Right forelimb (tissue), 1 donor: ENCODE results near the gene CYTH1.

Experiments used
- DNase-seq: peaks from one replicate; pipeline ENCODE4 v3.0.0-alpha.2; 2018

CYTH1 gene

GRCh38 chr17:78641666-78642065 lies 140.4 kb downstream of the CYTH1 start:
- DNase-seq = no peak

- DNase-seq = no peak
Measured at GRCh38 chr17:78641243-78641642, 140.8 kb downstream of the CYTH1 start.

- no peak for DNase-seq
Measured at GRCh38 chr17:78640700-78641099, 141.4 kb downstream of the CYTH1 start.

GRCh38 chr17:78637643-78638420 lies 144.2 kb downstream of the CYTH1 start:
- DNase-seq = no peak

- DNase-seq = no peak
Measured at GRCh38 chr17:78637146-78637545, 144.9 kb downstream of the CYTH1 start.

GRCh38 chr17:78634154-78634553 lies 147.9 kb downstream of the CYTH1 start:
- DNase-seq = no peak

GRCh38 chr17:78629436-78629995 lies 152.6 kb downstream of the CYTH1 start:
- no peak for DNase-seq

GRCh38 chr17:78628547-78629435 lies 153.3 kb downstream of the CYTH1 start:
- no peak for DNase-seq

- DNase-seq = no peak
Measured at GRCh38 chr17:78624324-78625151, 157.5 kb downstream of the CYTH1 start.
